Activated naive CD8-positive, alpha-beta T cell treated with anti-CD3 and anti-CD28 coated beads, Interleukin-2, amount 50 U/mL, for 16 hours (primary cell): ENCODE results near the gene SPNS2.

Source experiments
- DNase-seq: peaks from one replicate; pipeline ENCODE4 v3.0.0-alpha.2; 2020; ENCODE audit warnings: low read depth, low spot score

The SPNS2 gene

GRCh38 chr17:4587195-4587594 is 88.5 kb downstream of the SPNS2 start:
- no peak for DNase-seq

- DNase-seq: no peak
Observed at GRCh38 chr17:4587803-4588202, 89.1 kb downstream of the SPNS2 start.

- DNase-seq: no peak
Observed at GRCh38 chr17:4588391-4588790, 89.7 kb downstream of the SPNS2 start.
